ENCODE measurements around the gene CIZ1. TPM values are rescaled to one million over a fixed set of nuclear protein-coding genes. Genes with fewer than 3 reads are reported as not detected.

The CIZ1 gene
- total and polyA plus RNA-seq, 10 of the 15 experiments (the other 5 are each of a cell fraction or from before 2014, with no cell fraction given): 1.8 to 91.6 (median 35.4) TPM

- ChIA-PET RAD21 (ENCODE audit: unreplicated experiment) (interaction anchor here (0.6 kb wide), 1 partner anchor 12 kb away, joined by 3 read pairs; no protein-coding TSS in a partner anchor), SMC1A (ENCODE audit: uncharacterized antibody, unreplicated experiment) (interaction anchor here (1.0 kb wide), 1 partner anchor 28 kb away, joined by 3 read pairs; no protein-coding TSS in a partner anchor), CTCF (no interaction called here), POLR2A (no interaction called here)
- Histone ChIP-seq H3K4me3 (no peak overlapping the region), H3K79me2 (ENCODE audit: control insufficient read depth, insufficient read depth, low read length) (no peaks in the 10 kb centered on the region), H3K9me3 (replicated peaks; ENCODE audit: control insufficient read depth, insufficient read depth, low read length) (no peaks in the 10 kb centered on the region), H3K9ac (ENCODE audit: control insufficient read depth, insufficient read depth, low read length) (no peak overlapping the region), H3K4me1 (ENCODE audit: control insufficient read depth, insufficient read depth, low read length) (no peaks in the 10 kb centered on the region), H3K27me3 (replicated peaks in 1 of 2; ENCODE audit: control insufficient read depth in 2 of 2, insufficient read depth in 2 of 2, low read length in 1 of 2) (peaks cover 0 to 1% of the 10 kb centered on the region in 2 experiments; a peak in 2 of 4 replicates), H3K36me3 (ENCODE audit: control insufficient read depth in 2 of 2, insufficient read depth in 2 of 2, low read length in 1 of 2) (no peaks in the 10 kb centered on the region), H4K20me1 (ENCODE audit: control insufficient read depth, insufficient read depth) (no peaks in the 10 kb centered on the region; the same call in 1 of the 2 replicates), H3K4me2 (ENCODE audit: control insufficient read depth, insufficient read depth) (no peak overlapping the region), H2AFZ (ENCODE audit: control insufficient read depth, low read depth, low read length) (no peak overlapping the region), H3K27ac (ENCODE audit: control insufficient read depth, insufficient read depth) (no peak overlapping the region)
- intact Hi-C loops (cut with micrococcal nuclease; ENCODE audit: unreplicated experiment): no loop called here
- in situ Hi-C loops (cut with MboI): no loop called here
- no peak for ATAC-seq
- no peak for DNase-seq (ENCODE audit: low read depth, low spot score)
- 21% methylated on average over 8 of the region's 8 CpGs for WGBS (ENCODE audit: insufficient coverage, insufficient replicate concordance, low lambda C conversion rate, missing lambda C conversion rate)
- no TSS peak for BruUV-seq (replicated peaks)
- FAIRE-seq: no peak
- no peak for TF ChIP-seq ATF3 (IDR thresholded peaks at IDR 0.05; ENCODE audit: borderline replicate concordance, extremely low read depth, low read depth, low read length)
- no peak for TF ChIP-seq HCFC1 (IDR thresholded peaks at IDR 0.05; ENCODE audit: low read length)
- TF ChIP-seq KDM1A (IDR thresholded peaks at IDR 0.05; ENCODE audit: borderline replicate concordance): no peak
- no peak for TF ChIP-seq USF1 (IDR thresholded peaks at IDR 0.05; ENCODE audit: borderline replicate concordance, extremely low read length, insufficient read depth, low read depth, low read length)
- no peak for TF ChIP-seq TCF7 (IDR thresholded peaks at IDR 0.05; ENCODE audit: borderline replicate concordance)
- TF ChIP-seq EZH2 (IDR thresholded peaks at IDR 0.05; ENCODE audit: borderline replicate concordance, control insufficient read depth, low read depth, low read length): no peak
- no peak for TF ChIP-seq TCF3 (IDR thresholded peaks at IDR 0.05; ENCODE audit: borderline replicate concordance, insufficient read depth, low read depth, low read length)
- TF ChIP-seq JUNB (IDR thresholded peaks at IDR 0.05): no peak
- TF ChIP-seq E2F8 (IDR thresholded peaks at IDR 0.05; ENCODE audit: low read depth, partially characterized antibody): no peak
- TF ChIP-seq MEF2B (IDR thresholded peaks at IDR 0.05; ENCODE audit: partially characterized antibody, poor library complexity, severe bottlenecking): no peak
- TF ChIP-seq SMAD5 (IDR thresholded peaks at IDR 0.05; ENCODE audit: low read depth): no peak
- no peak for TF ChIP-seq E4F1 (IDR thresholded peaks at IDR 0.05; ENCODE audit: borderline replicate concordance, partially characterized antibody)
- no peak for TF ChIP-seq ASH2L (IDR thresholded peaks at IDR 0.05; ENCODE audit: borderline replicate concordance, low read depth)
- no peak for TF ChIP-seq NR2F1 (conservative IDR thresholded peaks at IDR 0.05)
These were observed 45.8 kb downstream of the CIZ1 start for GRCh38 chr9:128145536-128145935.
